GM12892 (cell line): ENCODE measurements around the gene MNDA.

ENCODE experiments used
- POLR2A ChIP-seq: IDR thresholded peaks from 2 replicates; pipeline ENCODE4 v1.6.1; 2011; ENCODE audit warnings: low read depth, low read length, control low read depth
- POLR2AphosphoS5 ChIP-seq: IDR thresholded peaks from 2 replicates; pipeline ENCODE4 v1.6.1; 2011; ENCODE audit warnings: low read depth, low read length, control low read depth

DNA sequence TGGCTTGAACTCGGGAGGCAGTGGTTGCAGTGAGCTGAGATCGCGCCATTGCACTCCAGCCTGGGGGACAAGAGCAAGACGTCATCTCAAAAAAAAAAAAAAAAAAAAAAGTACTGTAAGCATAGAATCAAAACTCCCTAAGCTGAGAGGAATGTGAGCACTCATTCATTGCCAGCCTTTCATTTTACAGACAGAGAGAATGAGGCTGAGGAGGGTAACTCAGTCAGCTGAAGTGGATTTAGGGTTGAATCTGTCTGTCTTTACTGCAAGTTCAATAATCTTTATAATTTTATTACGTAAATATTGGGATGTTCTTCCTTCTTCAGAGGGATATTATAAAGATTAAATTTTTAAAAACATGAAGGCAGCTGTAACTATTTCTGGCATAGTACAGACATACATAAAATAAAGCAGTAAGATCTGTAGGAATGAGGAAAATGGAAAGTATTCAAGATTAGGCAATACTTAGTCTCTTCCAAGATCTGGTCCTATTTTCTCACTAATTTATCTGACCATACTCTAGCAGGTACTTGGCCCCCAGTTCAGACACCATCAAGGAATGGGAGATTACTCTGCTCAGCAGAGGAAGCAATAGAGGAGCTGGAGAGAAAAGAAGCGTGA is 24.1 kb upstream of the MNDA start:
- TF ChIP-seq POLR2A (no peak), POLR2AphosphoS5 (no peak)
